Left ventricle myocardium inferior (tissue), 1 donor: ENCODE results near the gene LHFPL6. TPM values are rescaled to one million over a fixed set of nuclear protein-coding genes. Genes with fewer than 3 reads are reported as not detected.

ENCODE experiments used
- DNase-seq: peaks from one replicate; pipeline ENCODE4 v3.0.0-alpha.2; 2020
- H3K27ac ChIP-seq: fragments of 200-600 bp; replicated peaks from 2 replicates; pipeline ENCODE4 v1.8.0; 2021
- H3K27me3 ChIP-seq: fragments of 200-600 bp; 2 replicates; pipeline ENCODE4 v1.8.0; 2021; ENCODE audit warnings: low read depth
- H3K36me3 ChIP-seq: fragments of 200-600 bp; 2 replicates; pipeline ENCODE4 v1.8.0; 2021
- H3K4me1 ChIP-seq: fragments of 200-600 bp; 2 replicates; pipeline ENCODE4 v1.8.0; 2021
- H3K4me3 ChIP-seq: fragments of 200-600 bp; 2 replicates; pipeline ENCODE4 v1.8.0; 2021; ENCODE audit warnings: mild to moderate bottlenecking, moderate library complexity
- H3K9me3 ChIP-seq: fragments of 200-600 bp; replicated peaks from 2 replicates; pipeline ENCODE4 v1.8.0; 2021
- intact Hi-C: fragments of 100-400 bp; cut with micrococcal nuclease; formaldehyde crosslinking; loops from one replicate; pipeline ENCODE4 v1.11.0; 2022
- total RNA-seq: library from RNA; stranded (reverse); fragmentation: NEBNext Ultra II Directional; extraction: Animal tissue kit (Norgen Biotek cat#: 25700); gene quantifications from one replicate; pipeline ENCODE4 v1.2.1, GENCODE V29; 2021
- TF ChIP-seq, protein P1 (sequence below): fragments of 200-600 bp; IDR thresholded peaks from 2 replicates; pipeline ENCODE4 v1.8.0; 2021; ENCODE audit warnings: antibody characterized with exemption, mild to moderate bottlenecking, borderline replicate concordance
- donor health status: DM: no; HTN: yes; CAD: no; lungs with severe emphysema.

The LHFPL6 gene
- total RNA-seq, 1 donor from 2014 or later, result 51.4 TPM

- no peak for DNase-seq
- TF ChIP-seq, protein P1, sequence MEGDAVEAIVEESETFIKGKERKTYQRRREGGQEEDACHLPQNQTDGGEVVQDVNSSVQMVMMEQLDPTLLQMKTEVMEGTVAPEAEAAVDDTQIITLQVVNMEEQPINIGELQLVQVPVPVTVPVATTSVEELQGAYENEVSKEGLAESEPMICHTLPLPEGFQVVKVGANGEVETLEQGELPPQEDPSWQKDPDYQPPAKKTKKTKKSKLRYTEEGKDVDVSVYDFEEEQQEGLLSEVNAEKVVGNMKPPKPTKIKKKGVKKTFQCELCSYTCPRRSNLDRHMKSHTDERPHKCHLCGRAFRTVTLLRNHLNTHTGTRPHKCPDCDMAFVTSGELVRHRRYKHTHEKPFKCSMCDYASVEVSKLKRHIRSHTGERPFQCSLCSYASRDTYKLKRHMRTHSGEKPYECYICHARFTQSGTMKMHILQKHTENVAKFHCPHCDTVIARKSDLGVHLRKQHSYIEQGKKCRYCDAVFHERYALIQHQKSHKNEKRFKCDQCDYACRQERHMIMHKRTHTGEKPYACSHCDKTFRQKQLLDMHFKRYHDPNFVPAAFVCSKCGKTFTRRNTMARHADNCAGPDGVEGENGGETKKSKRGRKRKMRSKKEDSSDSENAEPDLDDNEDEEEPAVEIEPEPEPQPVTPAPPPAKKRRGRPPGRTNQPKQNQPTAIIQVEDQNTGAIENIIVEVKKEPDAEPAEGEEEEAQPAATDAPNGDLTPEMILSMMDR, result no peak
- intact Hi-C loops, result no loop called here
- no peaks in the 10 kb centered on the region for H3K27me3 ChIP-seq
- no peaks in the 10 kb centered on the region for H3K36me3 ChIP-seq
- peaks cover 79% of the 10 kb centered on the region for H3K4me1 ChIP-seq
- H3K27ac ChIP-seq, result no peak overlapping the region
- no peaks in the 10 kb centered on the region for H3K9me3 ChIP-seq
- H3K4me3 ChIP-seq, result no peak overlapping the region
These were observed 109.0 kb downstream of the LHFPL6 start for GRCh38 chr13:39494006-39494405.

- TF ChIP-seq, protein P1, result no peak
- Histone ChIP-seq H3K27ac (no peak overlapping the region), H3K4me3 (no peak overlapping the region), H3K27me3 (no peaks in the 10 kb centered on the region), H3K36me3 (no peaks in the 10 kb centered on the region), H3K4me1 (peaks cover 71% of the 10 kb centered on the region), H3K9me3 (no peaks in the 10 kb centered on the region)
- no peak for DNase-seq
- intact Hi-C loops, result no loop called here
These were observed 112.9 kb downstream of the LHFPL6 start for GRCh38 chr13:39490136-39490535.

GRCh38 chr13:39486758-39487157 is 116.2 kb downstream of the LHFPL6 start:
- H3K9me3 ChIP-seq, result no peaks in the 10 kb centered on the region
- no peak overlapping the region for H3K27ac ChIP-seq
- H3K4me3 ChIP-seq, result no peak overlapping the region
- H3K27me3 ChIP-seq, result no peaks in the 10 kb centered on the region
- TF ChIP-seq, protein P1, result no peak
- intact Hi-C loops, result no loop called here
- H3K4me1 ChIP-seq, result peaks cover 81% of the 10 kb centered on the region
- DNase-seq, result no peak
- H3K36me3 ChIP-seq, result no peaks in the 10 kb centered on the region

- TF ChIP-seq, protein P1, result no peak
- Histone ChIP-seq H3K27ac (peak overlapping the region; percentile 28), H3K4me1 (peaks cover 81% of the 10 kb centered on the region), H3K27me3 (no peaks in the 10 kb centered on the region), H3K36me3 (no peaks in the 10 kb centered on the region), H3K4me3 (no peak overlapping the region), H3K9me3 (no peaks in the 10 kb centered on the region)
- intact Hi-C loops, result no loop called here
- DNase-seq, result no peak
These were observed 117.7 kb downstream of the LHFPL6 start for GRCh38 chr13:39485314-39485700.

DNA sequence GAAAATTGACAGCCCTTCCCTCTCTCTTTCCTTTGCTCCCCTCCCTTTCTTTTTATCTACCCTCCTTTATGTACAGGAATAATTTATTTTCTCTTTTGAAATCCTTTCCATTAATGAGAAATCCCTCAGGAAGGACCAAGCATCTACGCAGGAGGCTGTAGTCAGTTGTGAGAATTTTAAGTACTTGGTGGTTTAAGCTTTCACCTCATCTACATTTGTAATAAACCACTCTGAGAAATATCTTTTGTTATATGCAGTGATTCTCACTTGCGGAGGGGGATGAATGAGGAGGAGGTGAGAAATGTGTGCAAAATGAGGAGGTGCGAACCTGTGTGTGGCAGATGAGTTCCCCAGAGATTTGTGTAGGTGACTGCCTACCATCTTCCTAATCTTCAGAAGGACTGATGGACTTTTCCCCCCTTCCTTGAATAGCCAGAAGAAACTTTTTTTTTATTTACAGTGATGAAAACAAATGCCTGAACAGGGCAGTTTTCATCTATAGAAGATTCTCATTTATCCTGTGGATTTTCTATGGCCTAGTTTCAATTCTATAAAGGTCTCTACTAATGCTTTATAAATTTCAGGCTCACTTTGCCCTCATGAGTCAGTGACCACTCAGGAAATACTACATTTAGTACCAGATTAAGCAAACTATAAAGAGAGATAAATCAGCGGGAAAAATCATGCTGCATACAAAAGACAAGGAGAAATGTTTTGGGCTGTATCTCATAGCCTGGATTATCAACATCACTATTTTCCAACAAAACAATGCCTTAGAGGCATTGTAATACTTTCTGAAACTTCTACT is 118.3 kb downstream of the LHFPL6 start:
- Histone ChIP-seq H3K36me3 (no peaks in the 10 kb centered on the region), H3K27me3 (no peaks in the 10 kb centered on the region), H3K4me1 (peaks cover 82% of the 10 kb centered on the region), H3K4me3 (no peak overlapping the region), H3K9me3 (no peaks in the 10 kb centered on the region), H3K27ac (peak overlapping the region; percentile 28)
- DNase-seq, result no peak
- TF ChIP-seq, protein P1, result no peak
- intact Hi-C loops, result no loop called here
